HG03571 (cell line): ENCODE results near the gene NTM.

Experiments
- ATAC-seq: cut with Tn5 transposase; IDR thresholded peaks from one replicate; pipeline ENCODE4 v1.9.1; 2021; ENCODE audit not compliant: unreplicated experiment

The NTM gene

GRCh38 chr11:131758726-131759125 is 388.3 kb downstream of the NTM start:
- no peak for ATAC-seq

DNA sequence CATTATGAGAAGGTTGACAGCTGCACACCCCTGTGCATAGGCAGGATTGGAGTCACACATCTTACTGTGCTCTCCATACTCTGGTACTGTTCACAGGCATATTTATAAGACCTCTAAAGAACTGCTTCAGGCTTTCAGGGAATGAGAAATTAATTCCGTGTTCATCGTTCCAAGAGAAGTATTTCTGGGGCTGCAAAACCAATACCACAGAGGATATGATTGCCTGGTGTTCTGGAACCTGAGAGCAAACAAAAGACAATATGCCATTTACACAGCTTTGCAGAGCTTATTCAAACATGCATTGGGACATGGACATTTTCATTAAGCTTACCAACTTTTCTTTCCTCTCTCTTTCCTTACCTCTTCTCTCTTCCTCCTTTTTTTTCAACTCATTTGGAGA is 388.7 kb downstream of the NTM start:
- no peak for ATAC-seq

DNA sequence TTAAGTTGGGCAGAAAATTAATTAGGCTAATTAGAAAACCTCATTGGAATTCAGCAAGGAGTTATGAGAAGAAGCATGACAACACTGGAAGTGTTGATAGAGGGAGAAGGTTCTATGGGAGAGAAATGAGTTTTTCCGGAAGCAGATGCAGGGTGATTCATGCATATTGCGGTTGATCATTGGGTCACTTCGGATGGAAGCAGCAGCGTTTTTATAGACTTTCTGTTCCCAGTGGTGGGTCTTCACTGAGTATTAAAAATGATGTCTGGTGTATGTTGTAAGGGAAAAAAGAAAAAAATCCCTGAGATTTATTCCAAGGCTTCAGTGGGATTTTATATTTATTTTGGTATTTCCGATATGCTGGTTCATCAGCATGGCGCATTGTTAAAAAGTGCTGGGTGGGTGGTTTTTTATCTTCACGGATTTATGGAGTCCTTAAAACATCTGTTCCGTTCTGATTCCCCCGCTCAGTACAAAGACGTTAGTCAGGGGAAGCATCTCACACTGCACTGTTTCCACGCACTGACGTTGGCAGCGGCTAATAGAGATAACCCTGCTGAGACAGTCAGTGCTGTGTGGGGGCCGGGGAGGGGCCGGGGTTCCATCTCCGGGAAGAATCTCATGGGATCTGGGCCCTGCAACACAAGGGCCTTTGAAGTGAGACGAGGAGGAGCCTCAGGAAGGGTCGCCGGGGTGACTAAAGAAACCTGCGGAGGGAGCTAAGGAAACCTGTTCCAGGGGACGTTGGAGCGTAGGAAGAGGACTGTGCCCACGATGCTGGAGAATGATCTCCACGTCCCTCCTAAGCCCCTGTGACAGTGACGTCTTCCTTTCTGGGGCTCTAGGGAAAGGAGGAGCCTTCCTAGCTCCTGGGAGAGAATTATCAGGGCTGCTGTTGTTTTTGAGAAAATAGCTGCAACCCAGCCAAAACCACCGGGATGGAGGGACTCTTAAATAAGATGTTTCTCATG is 390.0 kb downstream of the NTM start:
- ATAC-seq = no peak

DNA sequence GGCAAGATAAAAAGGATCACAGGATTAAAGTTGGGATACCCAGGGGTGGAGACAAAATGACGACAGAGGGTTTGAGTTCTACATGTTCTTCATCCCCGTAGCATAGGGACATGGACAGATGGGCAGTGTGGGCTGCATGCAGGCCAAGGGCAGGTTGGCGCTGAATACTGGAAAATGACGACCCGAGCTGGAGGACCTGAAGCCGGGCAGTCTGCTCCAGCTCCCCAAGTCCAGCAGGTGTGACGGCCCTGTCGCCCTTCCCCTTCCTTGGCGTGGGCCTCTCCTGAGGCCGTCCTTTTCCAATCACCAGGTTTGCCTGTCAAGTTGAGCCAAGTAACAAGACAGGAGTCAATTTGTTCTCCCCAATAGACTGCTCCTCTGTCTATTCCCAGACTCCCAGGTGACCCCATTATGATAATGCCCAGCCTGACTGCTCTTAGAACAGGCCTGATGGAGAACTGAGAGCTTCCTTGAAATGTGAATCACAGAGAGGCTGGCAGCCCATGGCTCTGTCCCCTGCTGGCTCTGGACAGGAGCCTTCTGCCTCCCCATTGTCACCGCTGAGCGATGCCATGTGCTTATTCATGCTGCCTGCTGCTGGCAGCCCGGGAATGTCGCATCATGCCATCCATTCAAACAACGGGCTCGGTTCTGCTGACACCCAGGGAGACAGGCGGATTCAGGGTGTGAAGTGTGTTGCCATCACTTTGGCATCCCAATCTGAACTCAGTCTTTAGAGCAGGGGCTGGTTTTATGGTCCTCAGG is 392.1 kb downstream of the NTM start:
- no peak for ATAC-seq

- ATAC-seq = no peak
These were observed 392.9 kb downstream of the NTM start for GRCh38 chr11:131763193-131763890.

- no peak for ATAC-seq
These were observed 393.7 kb downstream of the NTM start for GRCh38 chr11:131764126-131764525.

DNA sequence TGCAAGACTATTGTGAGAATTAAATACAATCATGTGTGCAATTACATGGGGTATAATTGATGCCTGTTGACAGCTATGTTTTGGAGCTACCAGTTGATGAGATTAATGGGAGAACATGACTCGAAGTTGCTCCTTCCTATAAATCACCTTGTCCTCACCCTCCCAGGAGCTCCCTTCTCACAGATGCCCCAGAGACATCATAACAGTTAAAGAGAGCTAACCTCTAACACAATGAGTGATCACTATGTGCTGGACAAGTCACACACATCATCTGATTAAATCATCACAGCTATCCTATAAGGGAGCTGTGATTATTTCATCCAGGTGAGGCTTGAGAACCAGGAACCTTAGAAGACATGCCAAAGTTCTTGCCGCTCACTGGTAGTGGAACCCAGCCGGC is 394.2 kb downstream of the NTM start:
- ATAC-seq = no peak

- ATAC-seq = no peak
These were observed 396.2 kb downstream of the NTM start for GRCh38 chr11:131766637-131767036.

- ATAC-seq = no peak
These were observed 397.0 kb downstream of the NTM start for GRCh38 chr11:131767421-131767820.

GRCh38 chr11:131770801-131771200 is 400.4 kb downstream of the NTM start:
- no peak for ATAC-seq

GRCh38 chr11:131771471-131771870 is 401.1 kb downstream of the NTM start:
- no peak for ATAC-seq

- no peak for ATAC-seq
These were observed 403.2 kb downstream of the NTM start for GRCh38 chr11:131773626-131774025.

DNA sequence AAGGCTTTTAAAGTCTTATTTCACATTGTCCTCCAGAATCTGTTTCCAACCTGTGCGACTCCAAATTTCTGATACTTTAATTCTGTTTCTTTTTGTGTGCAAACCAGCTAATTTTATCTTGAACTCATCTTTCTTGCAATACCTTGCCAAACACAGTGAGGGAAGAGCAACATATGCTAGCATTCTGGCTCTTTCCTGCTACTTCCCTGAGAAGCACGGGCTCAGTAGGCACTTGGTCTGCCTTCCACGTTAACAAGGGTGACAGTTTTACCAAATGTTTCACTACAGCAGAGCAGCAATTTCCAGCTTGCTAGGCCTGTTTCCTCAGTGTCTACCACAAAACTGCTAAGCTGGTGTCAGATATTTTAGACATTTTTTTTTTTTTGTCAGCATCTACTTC is 405.8 kb downstream of the NTM start:
- no peak for ATAC-seq

GRCh38 chr11:131785801-131786200 is 415.4 kb downstream of the NTM start:
- no peak for ATAC-seq

- ATAC-seq = no peak
These were observed 416.7 kb downstream of the NTM start for GRCh38 chr11:131787119-131787518.

GRCh38 chr11:131790586-131790985 is 420.2 kb downstream of the NTM start:
- ATAC-seq = no peak

GRCh38 chr11:131792243-131792642 is 421.8 kb downstream of the NTM start:
- ATAC-seq = no peak

DNA sequence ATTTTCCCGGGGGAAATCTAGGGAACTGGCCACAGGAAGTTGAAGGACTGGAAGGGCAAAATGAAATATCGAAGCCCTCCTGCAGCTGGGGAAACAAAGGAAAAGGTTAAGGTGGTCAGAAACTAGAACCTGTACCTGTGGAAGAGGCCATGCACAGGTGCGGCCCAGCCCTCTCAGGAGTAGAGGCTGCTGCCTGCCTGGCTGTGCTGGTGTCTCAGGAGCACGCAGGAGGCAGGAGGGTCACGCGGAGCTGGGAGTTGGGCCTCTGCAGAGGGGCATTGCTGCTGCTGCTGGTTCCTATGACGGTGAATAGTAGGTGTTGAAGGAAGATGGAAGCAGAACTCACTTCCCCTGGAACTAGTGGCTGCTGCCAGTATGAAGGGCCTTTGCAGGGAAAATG is 425.7 kb downstream of the NTM start:
- no peak for ATAC-seq

DNA sequence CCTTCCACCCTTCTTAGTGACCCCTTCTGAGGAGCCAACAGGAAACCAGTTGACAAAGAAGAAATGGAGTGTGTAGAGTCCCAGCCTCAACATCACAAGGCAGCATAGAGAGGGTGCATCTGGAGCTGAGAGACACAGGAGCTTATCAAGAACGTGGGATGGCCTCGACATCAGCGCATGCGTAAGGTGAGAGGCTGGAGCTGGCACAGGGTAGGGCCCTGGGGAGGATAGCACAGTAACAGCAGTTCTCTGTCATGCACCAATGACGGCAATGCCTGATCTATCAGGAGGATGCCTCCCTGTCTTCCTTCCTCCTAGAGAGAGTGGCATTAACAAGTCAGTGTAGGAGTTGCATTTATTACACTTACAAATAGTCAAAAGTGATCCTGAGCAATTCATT is 426.1 kb downstream of the NTM start:
- ATAC-seq = no peak

- ATAC-seq = no peak
These were observed 430.0 kb downstream of the NTM start for GRCh38 chr11:131800452-131800851.

GRCh38 chr11:131802440-131803115 is 432.2 kb downstream of the NTM start:
- ATAC-seq = no peak
